GM18498 (cell line): ENCODE measurements around the gene SERP1.
"Not testable (repeated sequence)": the region's sequence is repeated elsewhere in the genome, so short reads cannot be mapped to it uniquely, and the experiment has no call there.

ENCODE experiments used
- ATAC-seq: cut with Tn5 transposase; IDR thresholded peaks from one replicate; pipeline ENCODE4 v1.9.1; 2021; ENCODE audit warnings: mild to moderate bottlenecking, moderate library complexity; ENCODE audit not compliant: unreplicated experiment

Gene SERP1

GRCh38 chr3:150540297-150540696 lies 6.0 kb downstream of the SERP1 start:
- no peak for ATAC-seq

GRCh38 chr3:150538324-150539208 lies 7.7 kb downstream of the SERP1 start:
- no peak for ATAC-seq

- no peak for ATAC-seq
Measured at GRCh38 chr3:150535204-150535603, 11.1 kb downstream of the SERP1 start.

- no peak for ATAC-seq
Measured at GRCh38 chr3:150531775-150532174, 14.5 kb downstream of the SERP1 start.

GRCh38 chr3:150528354-150528797 lies 17.9 kb downstream of the SERP1 start:
- ATAC-seq = no peak

- ATAC-seq = no peak
Measured at GRCh38 chr3:150527464-150528255, 18.6 kb downstream of the SERP1 start.

GRCh38 chr3:150523538-150523937 lies 22.8 kb downstream of the SERP1 start:
- no peak for ATAC-seq

- no peak for ATAC-seq
Measured at GRCh38 chr3:150521463-150521862, 24.8 kb downstream of the SERP1 start.

- no peak for ATAC-seq
Measured at GRCh38 chr3:150520408-150520807, 25.9 kb downstream of the SERP1 start.

GRCh38 chr3:150519026-150519425 lies 27.3 kb downstream of the SERP1 start:
- ATAC-seq = no peak

GRCh38 chr3:150515210-150515609 lies 31.1 kb downstream of the SERP1 start:
- ATAC-seq = no peak

- ATAC-seq = no peak
Measured at GRCh38 chr3:150511122-150511821, 35.0 kb downstream of the SERP1 start.

- ATAC-seq = no peak
Measured at GRCh38 chr3:150509780-150510179, 36.5 kb downstream of the SERP1 start.

GRCh38 chr3:150508401-150508800 lies 37.9 kb downstream of the SERP1 start:
- no peak for ATAC-seq

GRCh38 chr3:150504483-150504882 lies 41.8 kb downstream of the SERP1 start:
- no peak for ATAC-seq

GRCh38 chr3:150503402-150504099 lies 42.7 kb downstream of the SERP1 start:
- no peak for ATAC-seq

GRCh38 chr3:150500960-150501359 lies 45.3 kb downstream of the SERP1 start:
- not testable (repeated sequence) for ATAC-seq

GRCh38 chr3:150497956-150498355 lies 48.3 kb downstream of the SERP1 start:
- ATAC-seq = no peak

GRCh38 chr3:150495563-150496168 lies 50.6 kb downstream of the SERP1 start:
- no peak for ATAC-seq

GRCh38 chr3:150495149-150495548 lies 51.1 kb downstream of the SERP1 start:
- ATAC-seq = no peak
